NCI-H526 (cell line): ENCODE results near the gene HYLS1.

Experiments used
- DNase-seq, 2 experiments: peaks; one replicate each; lab custom pipeline; 2025; lab: John Stamatoyannopoulos, UW

The HYLS1 gene

DNA sequence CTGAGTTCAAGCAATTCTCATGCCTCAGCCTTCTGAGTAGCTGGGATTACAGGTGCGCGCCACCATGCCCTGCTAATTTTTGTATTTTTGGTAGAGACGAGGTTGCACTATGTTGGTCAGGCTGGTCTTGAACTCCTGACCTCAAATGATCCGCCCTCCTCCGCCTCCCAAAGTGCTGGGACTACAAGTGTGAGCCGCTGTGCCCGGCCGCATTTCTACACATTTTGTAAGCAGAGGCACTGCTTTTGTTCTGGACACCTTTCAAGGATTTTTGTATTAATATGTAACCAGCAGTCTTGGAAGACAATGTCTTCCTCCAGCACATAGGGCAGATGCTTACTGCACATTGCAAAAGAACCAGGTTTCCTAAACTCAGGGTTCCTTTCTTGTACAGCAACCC lies 47.0 kb downstream of the HYLS1 start:
- no peak for DNase-seq

DNA sequence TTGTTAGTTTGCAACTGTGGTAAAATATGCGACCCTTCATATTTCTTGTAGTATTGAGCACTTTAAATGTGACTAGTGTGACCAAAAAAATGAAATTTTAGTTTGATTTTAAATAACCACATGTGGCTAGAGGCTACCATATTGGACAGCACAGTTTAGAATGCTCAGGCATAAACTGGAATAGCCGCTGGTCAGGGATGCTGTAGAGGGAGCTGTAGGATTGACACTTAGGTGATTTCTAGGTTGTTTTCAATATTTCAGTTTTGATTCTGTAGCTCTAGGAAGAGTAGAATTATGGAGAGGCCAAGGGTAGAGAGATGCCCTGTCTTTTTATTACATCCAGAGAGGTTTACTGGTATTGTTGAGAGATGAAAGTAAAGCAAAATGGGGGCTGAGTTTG lies 47.6 kb downstream of the HYLS1 start:
- no peak for DNase-seq

DNA sequence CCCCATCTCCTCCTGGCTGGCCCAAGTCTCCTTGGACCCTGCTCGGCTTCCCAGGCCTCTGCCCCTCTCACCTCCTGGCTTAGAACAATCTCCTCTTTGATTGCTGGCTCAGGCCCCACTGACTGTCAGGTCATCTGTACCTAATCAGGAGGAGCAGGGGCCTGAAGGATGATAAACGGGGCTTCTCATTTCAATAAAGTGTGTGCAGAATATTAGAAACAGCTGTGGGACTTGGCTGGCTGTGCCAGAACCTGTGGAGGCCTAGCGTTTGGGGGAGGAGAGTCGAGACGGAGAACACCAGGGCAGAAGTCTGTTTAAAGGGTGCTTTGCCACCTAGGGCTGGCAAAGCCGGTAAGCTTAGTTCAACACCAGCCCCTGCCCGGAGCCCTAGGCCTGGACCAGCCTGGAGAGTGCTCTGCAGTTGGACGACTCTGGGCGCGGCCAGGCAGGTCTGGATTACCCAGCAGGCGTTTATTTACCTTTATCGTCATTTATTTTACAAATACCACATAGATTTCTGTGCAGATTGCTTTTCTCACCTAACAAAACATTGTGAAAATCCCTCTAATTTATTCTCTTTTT lies 48.2 kb downstream of the HYLS1 start:
- DNase-seq: no peak

DNA sequence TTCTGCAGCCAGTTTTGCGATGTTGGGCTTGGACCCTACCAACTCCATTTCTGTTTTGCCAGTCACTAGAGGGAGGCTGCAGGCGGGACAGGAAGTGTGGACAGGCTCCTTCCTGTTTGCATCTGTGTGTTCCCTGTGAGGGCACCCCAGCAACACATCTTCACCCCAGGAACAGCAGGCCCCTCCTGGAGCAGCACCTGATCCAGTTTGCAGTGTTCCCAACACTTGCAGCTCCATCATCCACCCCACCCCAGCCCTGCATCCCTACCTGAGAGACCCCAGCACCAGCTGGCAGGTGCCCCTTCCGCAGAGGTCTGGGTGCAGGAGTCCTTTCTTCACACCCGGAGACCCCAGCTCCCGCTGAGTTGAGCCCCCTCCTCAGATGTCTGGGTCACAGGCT lies 51.0 kb downstream of the HYLS1 start:
- no peak for DNase-seq

DNA sequence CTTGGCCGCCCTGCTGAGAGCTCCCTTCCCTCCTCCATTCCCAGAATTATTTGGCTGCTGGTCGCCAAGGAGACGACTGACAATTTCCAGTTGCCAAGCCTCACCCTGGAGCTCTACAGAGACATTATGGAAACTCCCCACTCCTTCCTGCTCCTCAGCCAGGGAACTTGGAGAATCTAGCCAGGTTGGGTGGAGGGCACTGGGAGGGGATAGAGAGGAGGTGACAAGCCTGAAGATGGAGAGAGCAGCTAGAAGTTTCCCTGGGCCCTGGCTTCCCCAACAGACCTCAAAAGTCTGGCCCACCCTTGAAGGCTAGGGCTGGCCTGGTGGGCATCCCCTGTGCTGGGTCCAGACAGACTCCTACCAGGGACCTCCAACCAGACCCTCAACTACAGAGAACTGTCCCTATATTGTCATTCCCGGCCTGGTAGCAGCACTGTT lies 51.6 kb downstream of the HYLS1 start:
- DNase-seq: no peak

DNA sequence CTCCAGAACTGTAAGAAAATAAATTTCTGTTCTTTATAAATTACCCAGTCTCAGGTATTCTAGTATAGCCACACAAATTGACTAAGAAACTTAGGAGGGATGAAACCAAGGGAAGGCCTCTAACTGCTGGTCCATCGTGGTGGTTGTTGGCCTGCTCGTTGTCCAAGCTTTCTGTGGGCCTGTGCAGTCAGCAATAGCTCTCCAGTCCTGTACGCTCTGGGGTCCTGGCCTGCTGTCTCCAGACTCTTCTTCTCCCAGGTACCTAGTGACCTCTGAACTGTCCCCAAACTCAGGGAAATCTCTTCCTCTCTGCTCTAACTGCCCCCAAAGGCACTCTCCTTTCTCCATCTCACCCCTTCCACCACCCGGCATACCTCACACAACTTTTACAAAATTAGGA lies 52.7 kb downstream of the HYLS1 start:
- DNase-seq: no peak

DNA sequence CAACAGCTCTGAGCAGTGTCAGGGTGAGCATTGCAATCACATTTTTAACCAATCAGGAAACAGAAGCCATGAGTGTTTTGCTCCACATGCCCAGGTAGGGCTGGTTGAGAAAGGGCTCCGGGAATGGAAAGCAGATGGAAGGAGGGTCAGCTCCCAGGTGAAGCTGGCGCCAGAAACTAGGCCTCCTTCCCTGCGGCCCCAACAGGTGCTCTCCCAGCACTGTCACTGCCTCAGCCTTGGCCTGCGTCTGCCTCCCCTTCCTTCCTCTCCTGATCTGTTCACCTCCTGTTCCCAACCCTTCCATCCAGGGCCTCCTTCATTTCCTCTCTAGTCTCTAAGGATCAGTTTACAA lies 53.8 kb downstream of the HYLS1 start:
- DNase-seq: no peak

DNA sequence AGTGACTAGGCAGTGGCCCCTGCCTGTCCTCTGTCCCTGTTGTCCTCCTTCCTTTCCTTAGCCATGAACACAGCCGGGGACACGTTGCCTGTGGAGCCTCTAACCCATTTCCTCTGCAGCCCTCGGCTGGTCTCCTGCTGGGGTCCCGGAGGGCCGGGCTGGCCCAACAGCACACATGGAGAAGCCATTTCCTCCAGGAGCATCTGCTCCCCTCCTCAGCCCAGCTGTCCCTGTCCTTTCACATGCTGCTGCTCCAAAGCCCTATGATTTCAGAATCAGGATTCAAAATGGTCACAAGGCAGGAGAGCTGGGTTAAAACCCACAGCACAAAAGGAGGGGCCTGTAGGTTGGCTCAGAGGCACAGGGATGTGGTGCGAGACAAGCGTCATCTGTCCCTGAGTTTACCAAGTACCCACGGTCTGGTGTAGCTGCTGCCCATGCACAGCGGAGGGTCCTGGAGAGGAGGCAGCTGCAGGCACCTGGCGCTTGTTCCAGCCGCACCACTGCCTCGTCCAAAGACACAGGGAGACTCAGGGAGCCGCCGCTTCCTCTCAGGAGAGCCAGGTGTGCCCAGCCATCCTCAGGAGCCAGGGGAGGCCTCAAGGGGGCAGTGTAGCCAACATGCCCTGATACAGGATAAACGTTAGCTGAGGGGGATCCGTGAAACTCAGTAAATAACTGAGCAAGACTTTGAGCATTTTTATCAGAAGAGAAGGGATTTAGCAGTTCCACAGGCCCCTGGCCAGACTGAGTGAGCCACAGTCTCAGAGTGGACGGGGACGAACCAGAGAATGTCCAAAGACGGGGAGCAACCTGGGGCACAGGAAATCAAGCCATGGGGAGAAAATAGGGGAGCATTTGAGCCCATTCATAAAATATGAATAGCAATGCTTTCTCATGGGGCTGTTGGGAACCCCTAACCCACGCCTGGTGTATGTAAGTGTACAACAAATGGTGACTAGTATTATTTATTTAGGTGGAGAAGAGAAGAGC lies 54.4 kb downstream of the HYLS1 start:
- peak; percentile 87 to 98 for DNase-seq

DNA sequence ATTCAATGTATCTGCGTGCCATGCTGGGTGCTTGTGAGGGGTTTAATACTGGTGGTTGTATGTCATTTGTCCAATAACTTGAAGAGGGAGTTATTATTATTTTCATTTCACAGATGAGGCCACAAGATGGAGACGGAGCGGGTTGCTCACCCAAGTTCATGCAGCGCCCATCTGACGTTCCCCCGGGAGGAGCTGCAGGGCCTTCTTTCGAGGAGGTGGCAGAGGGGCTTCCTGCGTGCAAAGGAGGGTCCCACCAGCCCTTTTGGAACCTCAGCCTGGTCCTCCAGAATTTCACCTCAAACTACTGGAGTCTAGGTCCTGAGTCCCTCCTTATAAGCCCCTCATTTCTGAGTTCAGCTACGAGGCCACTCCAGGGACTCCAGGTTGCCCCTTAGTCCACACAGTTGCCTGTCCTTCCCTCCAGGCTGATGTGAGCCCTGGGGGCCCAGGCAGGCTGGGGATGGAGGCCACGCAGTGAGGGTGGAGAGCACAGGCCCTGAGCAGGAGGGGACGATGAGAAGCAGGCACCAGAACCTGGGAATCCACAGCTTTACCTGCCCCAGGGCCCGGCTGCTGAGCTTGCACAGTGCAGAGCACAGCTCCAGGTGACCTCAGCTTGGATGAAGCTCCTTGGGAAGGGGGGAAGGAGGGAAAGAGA lies 55.4 kb downstream of the HYLS1 start:
- DNase-seq: no peak

DNA sequence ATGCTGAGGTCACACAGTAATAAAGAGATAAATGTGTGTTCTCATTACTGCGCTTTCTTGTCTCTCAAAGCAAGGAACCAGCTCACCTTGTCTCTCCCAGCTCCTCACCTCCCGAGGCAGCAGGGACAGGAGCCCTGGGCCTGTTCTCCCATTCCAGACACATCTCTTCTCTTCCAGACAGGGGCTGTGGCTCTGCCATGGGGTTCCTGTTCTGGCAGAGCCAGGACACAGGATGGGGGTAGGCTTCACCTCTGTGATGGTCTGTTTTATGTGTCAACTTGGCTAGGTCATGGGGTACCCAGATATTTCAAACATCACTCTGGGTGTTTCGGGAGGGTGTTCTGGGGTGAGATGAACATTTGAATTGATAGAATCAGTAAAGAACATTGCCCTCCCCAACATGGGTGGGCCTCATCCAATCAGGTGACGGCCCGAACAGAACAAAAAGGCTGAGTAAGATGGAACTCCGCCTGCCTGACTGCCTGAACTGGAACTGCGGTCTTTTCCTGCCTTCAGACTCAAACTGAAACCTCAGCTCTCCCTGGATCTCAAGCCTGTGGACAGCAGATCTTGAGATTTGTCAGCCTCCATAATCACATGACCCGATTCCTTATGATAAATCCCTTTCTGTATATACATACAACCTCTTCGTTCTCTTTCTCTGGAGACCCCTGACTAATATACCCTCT lies 56.3 kb downstream of the HYLS1 start:
- DNase-seq: no peak

DNA sequence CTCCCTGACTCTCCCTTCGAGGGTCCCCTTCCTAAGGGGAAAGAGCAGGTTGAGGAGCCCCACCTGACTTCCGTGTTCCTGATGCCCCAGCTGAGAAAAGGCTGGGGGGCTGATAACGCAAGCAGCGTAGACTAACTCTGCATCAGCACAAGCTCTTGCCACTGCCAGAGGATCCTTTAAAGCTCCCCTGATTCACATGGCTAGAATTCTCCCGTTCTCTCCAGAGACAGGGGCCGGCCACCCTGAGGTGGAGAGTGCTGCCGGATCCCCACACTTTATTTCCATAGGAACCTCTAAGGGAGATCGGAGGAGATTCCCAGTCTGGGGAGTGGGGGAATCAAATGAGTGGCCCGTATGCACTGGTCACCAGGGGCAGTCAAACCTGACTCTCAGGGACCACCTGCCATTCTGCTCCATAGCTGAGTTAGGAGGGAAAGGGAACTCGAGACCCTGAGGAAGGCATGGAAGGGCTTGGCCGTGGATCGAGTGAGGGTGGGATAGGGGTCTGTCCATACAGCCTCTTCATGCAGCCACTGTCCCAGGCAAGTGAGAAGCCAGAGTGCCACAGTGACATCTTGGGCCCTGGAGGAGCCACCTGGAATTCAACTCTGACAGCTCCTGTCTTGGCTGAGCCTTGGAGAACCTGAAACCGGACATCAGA lies 57.0 kb downstream of the HYLS1 start:
- no peak for DNase-seq

DNA sequence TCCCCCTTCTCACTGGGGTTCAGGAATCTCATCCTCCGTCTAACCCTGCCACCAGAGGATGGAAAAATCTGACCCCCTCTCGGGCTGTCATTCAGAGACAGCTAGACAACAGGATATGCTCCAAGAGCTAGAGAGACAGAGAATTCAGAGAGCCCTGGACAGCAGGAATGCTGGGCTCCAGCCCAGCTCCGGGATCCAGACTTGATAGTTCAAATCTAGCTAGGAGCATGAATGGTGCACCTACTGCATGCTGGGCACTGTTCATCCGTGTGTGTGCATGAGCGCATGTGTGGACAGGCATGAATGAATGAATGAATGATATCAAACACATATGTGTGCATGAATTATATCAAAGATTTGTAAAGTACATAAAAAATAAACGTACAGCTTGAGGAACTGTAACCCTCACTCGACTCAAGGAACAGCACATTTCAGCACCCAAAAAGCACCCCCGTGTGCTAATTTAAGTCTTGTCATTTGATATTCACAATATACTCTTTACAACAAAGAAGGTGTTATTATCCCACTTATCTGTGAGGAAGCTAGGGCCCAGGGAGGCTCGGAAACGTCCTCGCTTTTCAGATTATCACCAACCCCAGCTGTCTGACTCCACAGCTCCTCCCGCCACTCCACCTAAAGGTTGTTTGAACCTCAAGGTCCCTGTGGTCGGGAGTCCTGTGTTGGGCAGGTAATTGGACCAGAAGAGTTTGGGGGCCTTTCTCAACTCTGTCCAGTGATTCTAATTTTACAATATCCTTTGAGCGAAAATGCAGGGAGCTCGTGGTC lies 57.7 kb downstream of the HYLS1 start:
- DNase-seq: no peak

DNA sequence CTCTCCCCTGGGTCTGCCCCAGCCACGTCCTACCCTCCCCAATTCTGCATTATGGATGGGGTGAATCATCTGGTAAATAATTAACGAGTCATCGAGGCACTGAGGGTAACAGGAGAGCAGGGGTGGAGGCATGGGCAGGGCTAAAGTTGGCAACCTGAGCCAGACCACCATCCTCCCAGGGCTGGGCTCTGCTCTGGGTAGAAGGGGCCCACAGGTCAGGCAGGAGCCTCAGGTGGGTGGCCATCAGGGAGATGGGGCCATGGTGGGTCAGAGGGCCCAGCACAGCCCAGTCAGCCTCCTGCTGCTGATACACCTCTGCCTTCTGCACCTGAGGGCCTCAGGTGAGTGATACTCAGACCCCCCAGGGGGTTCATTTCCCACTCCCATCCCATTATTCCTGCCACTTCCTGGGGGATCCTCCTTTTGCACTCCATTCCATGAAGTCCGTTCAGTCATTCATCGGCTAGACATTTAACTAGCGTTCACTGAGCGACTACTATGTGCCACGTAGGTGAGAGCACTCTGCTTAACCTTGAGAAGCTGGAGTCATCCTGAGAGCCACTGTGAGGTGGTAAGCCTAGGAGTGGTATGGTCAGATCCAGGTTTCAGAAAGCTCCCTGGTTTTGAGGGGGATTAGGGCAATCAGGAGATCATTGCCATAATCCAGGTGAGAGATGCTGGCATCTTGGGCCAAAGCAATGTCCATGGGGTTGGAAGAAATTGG lies 58.5 kb downstream of the HYLS1 start, which contains the start of gene VSIG10L2:
TSS of gene VSIG10L2 (plus strand) at position 248 of the 724 bp plus-strand sequence. CDS start at position 260, 12 bp downstream.
- no peak for DNase-seq

DNA sequence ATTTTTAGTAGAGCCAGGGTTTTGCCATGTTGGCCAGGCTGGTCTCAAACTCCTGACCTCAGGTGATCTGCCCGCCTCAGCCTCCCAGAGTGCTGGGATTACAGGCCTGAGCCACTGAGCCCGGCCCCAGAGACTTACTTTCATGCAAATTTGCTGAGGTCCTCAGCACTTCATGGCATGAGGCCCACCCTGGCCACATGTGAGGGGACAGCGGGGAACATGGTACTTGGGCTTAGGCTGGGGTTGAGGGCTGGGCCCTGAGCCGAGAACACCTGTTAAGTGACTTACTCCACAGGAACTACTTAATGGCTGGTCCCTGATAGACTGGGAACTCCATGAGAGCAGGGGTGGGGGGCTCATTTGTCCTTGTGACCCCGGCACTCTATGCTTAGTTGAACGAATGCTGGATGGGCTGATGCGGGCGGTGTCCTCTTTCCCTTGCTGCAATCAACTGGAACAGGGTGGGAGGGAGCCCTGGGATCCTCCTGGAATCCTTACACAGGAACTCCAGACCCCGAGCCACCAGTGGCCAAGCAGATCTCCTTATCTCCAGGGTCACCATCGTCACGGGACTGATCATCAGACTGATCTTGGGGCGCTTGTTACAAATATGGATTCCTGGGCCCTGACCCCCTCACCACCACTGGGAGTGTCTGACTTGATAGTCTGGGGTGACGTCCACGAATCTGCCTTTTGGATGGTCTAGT lies 59.4 kb downstream of the HYLS1 start:
- DNase-seq: no peak

DNA sequence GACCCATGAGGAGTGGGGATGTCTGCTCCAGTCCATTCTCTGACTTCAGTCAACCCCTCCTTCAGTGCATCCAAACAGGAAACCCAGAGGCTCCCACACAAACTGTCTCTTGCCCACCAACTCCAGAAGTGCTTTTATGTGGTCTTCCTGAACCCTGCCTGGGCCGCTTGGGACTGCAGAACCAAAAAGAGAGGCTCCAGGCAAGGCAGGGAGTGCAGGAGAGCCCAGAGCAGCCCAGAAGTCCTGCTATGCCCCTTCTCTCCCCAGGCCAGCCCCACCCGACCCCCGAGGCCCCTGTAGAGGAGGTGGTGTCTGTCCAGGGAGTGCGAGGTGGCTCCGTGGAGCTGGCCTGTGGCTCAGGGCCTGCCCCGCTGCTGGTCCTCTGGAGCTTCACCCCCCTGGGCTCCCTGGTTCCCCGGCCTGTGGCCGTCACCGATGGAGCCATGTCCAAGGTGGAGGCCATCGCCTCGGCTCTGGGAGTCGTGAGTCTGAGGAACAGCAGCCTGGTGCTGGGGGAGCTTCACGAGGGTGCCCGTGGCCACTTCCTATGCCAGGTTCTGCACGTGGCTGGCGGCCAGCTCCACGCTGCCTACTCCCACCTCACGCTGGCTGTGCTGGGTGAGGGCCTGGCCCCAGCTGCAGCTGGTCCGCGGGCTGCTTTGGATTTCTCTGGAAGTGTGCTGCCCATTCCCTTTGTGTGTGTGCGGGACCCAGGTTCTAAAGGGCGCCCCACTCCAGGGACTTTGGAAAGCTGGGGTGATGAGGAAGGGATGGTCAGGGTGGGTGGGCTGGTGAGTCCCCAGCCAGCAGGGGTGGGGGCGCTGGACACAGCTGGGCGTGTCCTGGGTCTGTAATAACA lies 60.2 kb downstream of the HYLS1 start:
- DNase-seq: no peak

DNA sequence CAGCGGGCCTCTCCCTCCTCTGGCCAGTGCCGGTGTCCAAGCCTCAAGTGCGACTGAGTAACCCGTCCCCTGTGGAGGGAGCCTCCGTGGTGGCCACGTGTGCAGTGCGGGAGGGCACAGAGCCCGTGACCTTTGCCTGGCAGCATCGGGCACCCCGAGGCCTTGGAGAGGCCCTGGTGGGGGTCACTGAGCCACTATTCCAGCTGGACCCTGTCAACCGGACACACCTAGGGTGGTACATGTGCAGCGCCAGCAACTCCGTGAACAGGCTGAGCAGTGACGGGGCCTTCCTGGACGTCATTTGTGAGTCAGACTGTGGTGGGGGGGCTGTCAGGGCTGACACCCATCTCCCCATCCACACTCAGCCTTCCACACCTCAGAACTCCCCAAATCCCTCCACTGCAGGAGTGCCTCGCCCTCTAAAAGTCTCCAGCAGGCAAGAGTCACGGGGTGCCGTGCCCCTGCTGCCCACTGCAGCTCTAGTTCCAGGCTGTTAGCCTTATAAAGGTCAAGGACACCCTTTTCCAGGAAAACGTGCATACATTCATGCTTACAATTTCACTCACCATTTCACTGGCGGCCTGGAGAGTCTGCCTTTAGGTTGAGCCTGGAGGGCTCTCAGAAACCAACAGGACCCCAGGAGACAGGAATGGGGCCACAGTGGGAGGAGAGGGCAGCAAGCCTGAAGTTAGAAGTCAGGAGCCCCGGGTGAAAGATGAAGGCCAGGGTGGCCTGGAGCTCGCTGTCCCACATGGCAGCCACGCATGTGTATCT lies 61.0 kb downstream of the HYLS1 start:
- DNase-seq: no peak

DNA sequence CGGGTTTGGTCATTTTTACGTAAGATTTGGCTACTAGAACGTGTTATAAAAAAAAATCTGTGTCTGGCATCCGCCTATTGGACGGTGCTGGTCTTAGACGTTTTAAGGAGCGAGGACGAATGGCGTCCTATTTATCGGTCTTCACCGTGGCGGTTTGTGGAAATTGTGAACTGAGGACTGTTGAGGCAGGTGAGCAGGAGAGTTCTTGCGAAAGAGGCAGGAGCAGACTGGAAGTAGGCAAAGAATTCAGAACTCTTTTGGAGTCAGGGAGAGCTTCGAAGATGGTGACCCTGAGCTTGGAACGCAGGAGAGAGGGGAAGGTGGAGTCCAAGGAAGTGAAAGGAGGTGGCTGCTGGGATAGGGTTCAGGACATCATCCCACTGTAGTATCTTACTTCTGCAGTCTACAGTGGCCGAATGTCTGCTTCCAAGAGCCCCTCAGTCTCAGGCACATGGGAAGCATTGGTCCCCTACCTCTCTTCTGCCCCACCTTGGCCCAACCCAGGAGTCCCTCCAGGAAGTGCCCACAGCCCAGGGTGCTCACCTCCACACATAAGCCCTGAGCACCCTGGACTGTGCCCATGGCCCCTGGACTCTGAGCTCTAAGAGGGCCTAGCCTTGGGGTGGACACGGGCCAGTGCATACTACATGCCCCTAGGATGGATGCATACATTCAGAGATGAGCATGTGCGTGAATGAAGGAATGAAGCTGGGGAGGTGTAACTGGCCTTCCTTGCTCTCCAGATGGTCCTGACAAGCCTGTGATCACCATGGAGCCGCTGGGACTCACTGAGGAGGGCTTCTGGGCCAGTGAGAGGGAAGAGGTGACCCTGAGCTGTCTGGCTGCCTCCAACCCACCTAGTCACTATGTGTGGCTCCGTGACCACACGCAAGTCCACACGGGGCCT lies 62.1 kb downstream of the HYLS1 start:
- DNase-seq: no peak
